Fibroblast of lung (primary cell): ENCODE results near the gene ALKBH8. TPM values are rescaled to one million over a fixed set of nuclear protein-coding genes. Genes with fewer than 3 reads are reported as not detected.

Experiments used
- DNase-seq, 2 donors: peaks; one replicate each; pipeline versions ENCODE4 v3.0.0 to v3.0.0-alpha.2; 2010; ENCODE audit warnings: low read depth in 2 of 2
- H2AFZ ChIP-seq: 2 replicates; pipeline ENCODE4 v1.5.1; 2012; ENCODE audit warnings: low read length, control low read depth, inconsistent platforms
- H3K27ac ChIP-seq: 2 replicates; pipeline ENCODE4 v1.5.1; 2011; ENCODE audit warnings: low read length, control low read depth; ENCODE audit not compliant: insufficient read depth
- H3K27me3 ChIP-seq: 2 replicates; pipeline ENCODE4 v1.5.1; 2011; ENCODE audit warnings: mild to moderate bottlenecking, low read length; ENCODE audit not compliant: control insufficient read depth, insufficient read depth
- H3K36me3 ChIP-seq: 2 replicates; pipeline ENCODE4 v1.5.1; 2011; ENCODE audit warnings: low read length; ENCODE audit not compliant: control insufficient read depth, insufficient read depth
- H3K4me1 ChIP-seq: 2 replicates; pipeline ENCODE4 v1.5.1; 2011; ENCODE audit warnings: low read length; ENCODE audit not compliant: control insufficient read depth, insufficient read depth; ENCODE audit errors: extremely low read depth
- H3K4me2 ChIP-seq: 2 replicates; pipeline ENCODE4 v1.5.1; 2011; ENCODE audit warnings: low read length, control low read depth; ENCODE audit not compliant: insufficient read depth; ENCODE audit errors: extremely low read depth
- H3K4me3 ChIP-seq, 4 experiments: fragments of 200-600 bp in 1 of 4; sonication (generic) in 1 of 4; replicated peaks in 1 of 4; 2 replicates each; pipeline ENCODE4 v1.5.1; 2011 to 2016; ENCODE audit warnings: low read length in 4 of 4, low read depth in 3 of 4, mild to moderate bottlenecking in 3 of 4, control low read depth in 2 of 4, inconsistent platforms in 1 of 4, mixed read lengths in 1 of 4; ENCODE audit not compliant: insufficient read depth in 1 of 4; ENCODE audit errors: control extremely low read depth in 1 of 4
- H3K79me2 ChIP-seq: 2 replicates; pipeline ENCODE4 v1.5.1; 2012; ENCODE audit warnings: mild to moderate bottlenecking, low read length, inconsistent platforms; ENCODE audit not compliant: control insufficient read depth, insufficient read depth
- H3K9ac ChIP-seq: 2 replicates; pipeline ENCODE4 v1.5.1; 2011; ENCODE audit warnings: mild to moderate bottlenecking, low read length, control low read depth; ENCODE audit not compliant: insufficient read depth
- H3K9me3 ChIP-seq: 2 replicates; pipeline ENCODE4 v1.5.1; 2012; ENCODE audit warnings: low read depth, low read length; ENCODE audit not compliant: control insufficient read depth, insufficient read depth
- H4K20me1 ChIP-seq: 2 replicates; pipeline ENCODE4 v1.5.1; 2011; ENCODE audit warnings: low read length; ENCODE audit not compliant: control insufficient read depth, insufficient read depth; ENCODE audit errors: extremely low read depth
- CTCF ChIP-seq, 2 donors: IDR thresholded peaks in 1 of 2; conservative IDR thresholded peaks in 1 of 2; 1 replicate in 1 of 2; 2 replicates in 1 of 2; pipeline ENCODE4 v1.5.1; 2011 to 2012; ENCODE audit warnings: low read length in 2 of 2, control low read depth in 1 of 2, inconsistent platforms in 1 of 2, low read depth in 1 of 2, mild to moderate bottlenecking in 1 of 2
- EZH2 ChIP-seq: IDR thresholded peaks from 2 replicates; pipeline ENCODE4 v1.5.1; 2012; ENCODE audit warnings: low read length, control low read depth, mild to moderate bottlenecking; ENCODE audit errors: missing control alignments
- polyA plus RNA-seq, 2 donors: library from polyadenylated mRNA; depleted of rRNA in 1 of 2; stranded (reverse) in 1 of 2; unstranded in 1 of 2; fragments of >200 nt; gene quantifications; 2 replicates each; pipeline ENCODE4 v1.2.1, GENCODE V29; 2011 to 2012; ENCODE audit warnings: missing spikeins in 1 of 2
- total RNA-seq: library from RNA; depleted of rRNA; stranded (reverse); fragments of >200 nt; gene quantifications from 2 replicates; pipeline ENCODE4 v1.2.1, GENCODE V29; 2014

ALKBH8 gene
- total and polyA plus RNA-seq, 2 donors (not counting 1 experiment from before 2014, with no cell fraction given) = 8.6 to 11.7 TPM

GRCh38 chr11:107457558-107458271 is 107.8 kb downstream of the ALKBH8 start, which contains the start of gene CWF19L2:
Gene CWF19L2 (minus strand): TSS chr11:107457825. CDS start chr11:107457816, 9 bp downstream.
- DNase-seq = peak; percentile 96 to 97
- no peaks in the 10 kb centered on the region for H3K4me1 ChIP-seq
- no peaks in the 10 kb centered on the region for H4K20me1 ChIP-seq
- H3K36me3 ChIP-seq = peaks cover 5% of the 10 kb centered on the region
- H3K79me2 ChIP-seq = peaks cover 9% of the 10 kb centered on the region
- TF ChIP-seq CTCF (conservative IDR thresholded peaks at IDR 0.05 in 1 of 2, IDR thresholded peaks at IDR 0.05 in 1 of 2; ENCODE audit: low read depth in 1 of 2, low read length in 2 of 2) (no peak), EZH2 (no peak)
- no peaks in the 10 kb centered on the region for H3K9me3 ChIP-seq
- H2AFZ ChIP-seq = peak within 1 kb of the TSS; percentile 95
- H3K4me2 ChIP-seq = peak within 1 kb of the TSS; percentile 100
- H3K9ac ChIP-seq = peak within 1 kb of the TSS; percentile 48
- peak within 1 kb of the TSS; percentile 62 for H3K27ac ChIP-seq
- no peaks in the 10 kb centered on the region for H3K27me3 ChIP-seq
- H3K4me3 ChIP-seq = peak within 1 kb of the TSS; percentile 61 to 99 (median 94)

DNA sequence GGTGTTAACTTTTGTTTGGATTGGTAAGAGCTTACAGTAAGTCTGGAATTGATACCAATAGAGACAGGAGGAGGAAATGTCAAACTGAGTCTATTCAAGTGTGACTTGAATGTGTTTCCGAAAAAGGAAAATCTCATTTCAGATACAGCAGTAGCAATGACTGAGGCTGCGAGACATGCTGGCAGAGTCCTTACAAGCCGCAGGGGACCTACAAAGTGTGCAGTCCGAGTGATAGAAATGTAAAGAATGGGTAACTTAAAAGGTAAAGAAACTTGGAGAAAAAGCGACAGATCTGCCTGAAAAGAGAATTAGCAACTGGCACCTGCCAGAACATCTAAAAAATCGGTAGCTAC is 108.4 kb downstream of the ALKBH8 start:
- peak overlapping the region; percentile 64 for H2AFZ ChIP-seq
- peak overlapping the region; percentile 62 for H3K27ac ChIP-seq
- H3K36me3 ChIP-seq = peaks cover 5% of the 10 kb centered on the region
- peak overlapping the region; percentile 100 for H3K4me2 ChIP-seq
- no peaks in the 10 kb centered on the region for H3K4me1 ChIP-seq
- no peaks in the 10 kb centered on the region for H4K20me1 ChIP-seq
- peak overlapping the region; percentile 61 to 99 (median 94) for H3K4me3 ChIP-seq
- H3K9ac ChIP-seq = peak overlapping the region; percentile 48
- peaks cover 9% of the 10 kb centered on the region for H3K79me2 ChIP-seq
- no peaks in the 10 kb centered on the region for H3K27me3 ChIP-seq
- peak in 1 of 2 donors; percentile 15 for DNase-seq
- H3K9me3 ChIP-seq = no peaks in the 10 kb centered on the region
- TF ChIP-seq CTCF (conservative IDR thresholded peaks at IDR 0.05 in 1 of 2, IDR thresholded peaks at IDR 0.05 in 1 of 2; ENCODE audit: low read depth in 1 of 2, low read length in 2 of 2) (no peak), EZH2 (no peak)

GRCh38 chr11:107453594-107454286 is 111.8 kb downstream of the ALKBH8 start:
- no peak for TF ChIP-seq CTCF (conservative IDR thresholded peaks at IDR 0.05 in 1 of 2, IDR thresholded peaks at IDR 0.05 in 1 of 2; ENCODE audit: low read depth in 1 of 2, low read length in 2 of 2)
- no peak for TF ChIP-seq EZH2
- H3K9me3 ChIP-seq = no peaks in the 10 kb centered on the region

More at GRCh38 chr11:107453594-107454286, 111.8 kb downstream of the ALKBH8 start:
- H3K27ac ChIP-seq = no peak overlapping the region
- peaks cover 9% of the 10 kb centered on the region for H3K79me2 ChIP-seq
- no peaks in the 10 kb centered on the region for H3K27me3 ChIP-seq
- no peaks in the 10 kb centered on the region for H3K4me1 ChIP-seq
- no peak overlapping the region for H3K4me2 ChIP-seq
- DNase-seq = no peak
- H3K4me3 ChIP-seq = no peak overlapping the region
- no peaks in the 10 kb centered on the region for H4K20me1 ChIP-seq
- no peak overlapping the region for H3K9ac ChIP-seq
- no peak overlapping the region for H2AFZ ChIP-seq
- H3K36me3 ChIP-seq = peaks cover 5% of the 10 kb centered on the region
